K562 (cell line): ENCODE measurements around the gene CFAP69. TPM values are rescaled to one million over a fixed set of nuclear protein-coding genes. Genes with fewer than 3 reads are reported as not detected.

Source experiments
- BMI1 ChIP-seq: fragments of 150-350 bp; IDR thresholded peaks from 2 replicates; pipeline ENCODE4 v1.6.1; 2014; ENCODE audit warnings: low read length
- CBX5 ChIP-seq: IDR thresholded peaks from 2 replicates; pipeline ENCODE4 v1.6.1; 2014; ENCODE audit warnings: low read depth, borderline replicate concordance
- CHD1 ChIP-seq: fragments of 200-600 bp; sonication (generic); IDR thresholded peaks from one replicate; pipeline ENCODE4 v1.6.1; 2012; ENCODE audit warnings: mild to moderate bottlenecking, moderate library complexity, low read length, inconsistent platforms
- CXXC5 ChIP-seq: fragments of 250-450 bp; sonication (Bioruptor Pico); IDR thresholded peaks from 2 replicates; pipeline ENCODE4 v1.8.0; 2022; ENCODE audit warnings: inconsistent platforms, mild to moderate bottlenecking, moderate library complexity
- ERF ChIP-seq: fragments of 450-650 bp; formaldehyde crosslinking; IDR thresholded peaks from 2 replicates; pipeline ENCODE4 v1.4.0; 2020; ENCODE audit warnings: mild to moderate bottlenecking, mixed read lengths
- ESRRA ChIP-seq: fragments of 450-650 bp; IDR thresholded peaks from 2 replicates; pipeline ENCODE4 v1.6.1; 2014; ENCODE audit warnings: low read depth, mild to moderate bottlenecking, moderate library complexity, borderline replicate concordance
- ETV1 ChIP-seq: fragments of 450-650 bp; conservative IDR thresholded peaks from 2 replicates; pipeline ENCODE4 v1.6.1; 2016; ENCODE audit warnings: missing genetic modification characterization, control low read depth, low read depth, missing compliant biosample characterization
- EZH2 ChIP-seq: IDR thresholded peaks from 2 replicates; pipeline ENCODE4 v1.6.1; 2012; ENCODE audit warnings: low read depth, mild to moderate bottlenecking, inconsistent platforms, low read length, borderline replicate concordance
- FOXO4 ChIP-seq: fragments of 450-650 bp; formaldehyde crosslinking; IDR thresholded peaks from 2 replicates; pipeline ENCODE4 v1.4.0; 2020; ENCODE audit warnings: mild to moderate bottlenecking, moderate library complexity
- GTF2A2 ChIP-seq: IDR thresholded peaks from 2 replicates; pipeline ENCODE4 v1.6.1; 2016; ENCODE audit warnings: mild to moderate bottlenecking, missing genetic modification characterization, missing compliant biosample characterization
- HMGXB4 ChIP-seq: sonication (generic); formaldehyde crosslinking; IDR thresholded peaks from 2 replicates; pipeline ENCODE4 v1.8.1; 2023; ENCODE audit warnings: mild to moderate bottlenecking, missing genetic modification reagents
- JUN ChIP-seq, 2 experiments: sonication (generic) in 1 of 2; formaldehyde crosslinking in 1 of 2; IDR thresholded peaks; 2 replicates each; pipeline versions ENCODE4 v1.6.1 to v1.8.0; 2012 to 2022; ENCODE audit warnings: borderline replicate concordance in 2 of 2, mild to moderate bottlenecking in 2 of 2, improper control_type of control experiment in 1 of 2, low read depth in 1 of 2, low read length in 1 of 2, missing genetic modification reagents in 1 of 2
- KDM1A ChIP-seq, 2 experiments: fragments of 450-650 bp; IDR thresholded peaks; 2 replicates each; pipeline ENCODE4 v1.6.1; 2016; ENCODE audit warnings: mild to moderate bottlenecking in 2 of 2
- MBD2 ChIP-seq: sonication (generic); IDR thresholded peaks from 2 replicates; pipeline ENCODE4 v1.6.1; 2016; ENCODE audit warnings: low read depth, borderline replicate concordance
- MTA2 ChIP-seq: fragments of 450-650 bp; IDR thresholded peaks from 2 replicates; pipeline ENCODE4 v1.6.1; 2016; ENCODE audit warnings: low read depth
- MYC ChIP-seq, 2 experiments: fragments of 250-450 bp in 1 of 2; sonication (Bioruptor Pico) in 1 of 2; IDR thresholded peaks; 2 replicates each; pipeline versions ENCODE4 v1.5.1 to v1.6.1; 2012 to 2021; ENCODE audit warnings: low read depth in 2 of 2, borderline replicate concordance in 1 of 2, improper control_type of control experiment in 1 of 2, low read length in 1 of 2, mild to moderate bottlenecking in 1 of 2, moderate library complexity in 1 of 2
- NR2C2 ChIP-seq, 2 experiments: fragments of 200-800 bp in 1 of 2; sonication (Bioruptor generic) in 1 of 2; sonication (generic) in 1 of 2; formaldehyde crosslinking in 1 of 2; IDR thresholded peaks; 2 replicates each; pipeline versions ENCODE4 v1.6.1 to v1.8.0; 2016 to 2022; ENCODE audit warnings: mild to moderate bottlenecking in 1 of 2, missing compliant biosample characterization in 1 of 2, missing genetic modification characterization in 1 of 2, missing genetic modification reagents in 1 of 2
- NR2F6 ChIP-seq: fragments of 450-650 bp; formaldehyde crosslinking; IDR thresholded peaks from 2 replicates; pipeline ENCODE4 v1.4.0; 2020; ENCODE audit warnings: mild to moderate bottlenecking
- POLR2AphosphoS5 ChIP-seq: IDR thresholded peaks from 2 replicates; pipeline ENCODE4 v1.6.1; 2011; ENCODE audit warnings: mild to moderate bottlenecking, low read depth, low read length, moderate library complexity; ENCODE audit not compliant: control insufficient read depth, insufficient read depth
- STAT5B ChIP-seq: fragments of 250-450 bp; sonication (Bioruptor Pico); IDR thresholded peaks from 2 replicates; pipeline ENCODE4 v1.8.0; 2021; ENCODE audit warnings: mild to moderate bottlenecking, inconsistent platforms
- ZFP36 ChIP-seq: fragments of 150-350 bp; IDR thresholded peaks from 2 replicates; pipeline ENCODE4 v1.6.1; 2018; ENCODE audit warnings: low read length, low read depth; ENCODE audit not compliant: partially characterized antibody
- ZKSCAN8 ChIP-seq: fragments of 200-800 bp; sonication (Bioruptor generic); IDR thresholded peaks from 2 replicates; pipeline ENCODE4 v1.6.1; 2016; ENCODE audit warnings: missing genetic modification characterization, missing compliant biosample characterization
- ZNF143 ChIP-seq: sonication (generic); formaldehyde crosslinking; IDR thresholded peaks from 2 replicates; pipeline ENCODE4 v1.9.0; 2022; ENCODE audit warnings: mild to moderate bottlenecking, missing genetic modification reagents
- polyA plus RNA-seq, 8 experiments: library from polyadenylated mRNA; depleted of rRNA in 4 of 8; stranded (reverse) in 5 of 8; unstranded in 3 of 8; fragments of >200 nt; fragmentation: Nextera tagmentation in 2 of 8; fragmentation: Illumina TruSeq in 1 of 8; extraction: Ambion mirVana in 2 of 8; extraction: Trizol in 1 of 8; gene quantifications; 2 replicates each; pipeline versions ENCODE4 v1.2.1 to v1.2.3, GENCODE V29; 2011 to 2014; ENCODE audit warnings: inconsistent platforms in 1 of 8, missing spikeins in 1 of 8
- total RNA-seq, 7 experiments: library from RNA; depleted of rRNA in 6 of 7; stranded (reverse); fragments of >200 nt in 6 of 7; fragmentation: Illumina TruSeq in 2 of 7; extraction: Trizol in 2 of 7; gene quantifications; 2 replicates each; pipeline versions ENCODE4 v1.2.1 to v1.2.3, GENCODE V29; 2011 to 2021; ENCODE audit warnings: low replicate concordance in 1 of 7

CFAP69 gene
- total and polyA plus RNA-seq, 9 of the 15 experiments (the other 6 are each of a cell fraction or from before 2014, with no cell fraction given), result 0.24 to 5.1 (median 1.7) TPM

GRCh38 chr7:90244909-90245851 is at the start of gene CFAP69 (continued):
- TF ChIP-seq NR2F6 (CRISPR knock-in tag) (no peak), ESRRA (peak; percentile 80), ETV1 (tag) (no peak), ZKSCAN8 (CRISPR knock-in tag) (no peak), ERF (CRISPR knock-in tag) (no peak), MBD2 (no peak), JUN (IDR thresholded peaks at IDR 0.05; ENCODE audit: borderline replicate concordance, low read depth, low read length) (peak; percentile 10; the same call in 1 of the 2 replicates), JUN (CRISPR knock-in tag; IDR thresholded peaks at IDR 0.05; ENCODE audit: borderline replicate concordance) (no peak), CHD1 (no peak), CBX5 (no peak), GTF2A2 (tag) (no peak), MYC (IDR thresholded peaks at IDR 0.05; ENCODE audit: low read depth, low read length) (peak; percentile 45; the same call in 1 of the 2 replicates), MYC (CRISPR knock-in tag; IDR thresholded peaks at IDR 0.05; ENCODE audit: borderline replicate concordance, low read depth) (no peak), MTA2 (no peak), POLR2AphosphoS5 (peak; percentile 36; the same call in 1 of the 2 replicates), ZNF143 (CRISPR knock-in tag) (no peak), NR2C2 (CRISPR knock-in tag; IDR thresholded peaks at IDR 0.05) (no peak; the same call in none of the 2 replicates), NR2C2 (tag; IDR thresholded peaks at IDR 0.05) (peak; percentile 92), EZH2 (no peak), KDM1A (IDR thresholded peaks at IDR 0.05) (no peak), CXXC5 (CRISPR knock-in tag) (peak; percentile 98), FOXO4 (CRISPR knock-in tag) (no peak), STAT5B (no peak), HMGXB4 (no peak), BMI1 (peak; percentile 81), ZFP36 (no peak)
